Heart left ventricle (tissue), 16 donors: ENCODE results near the gene RFFL. TPM values are rescaled to one million over a fixed set of nuclear protein-coding genes. Genes with fewer than 3 reads are reported as not detected.

ENCODE experiments used
- ATAC-seq, 4 donors: fragments of 200-7000 bp; cut with Tn5 transposase; one replicate each; pipeline ENCODE4 v1.9.1; 2020 to 2022; ENCODE audit warnings: moderate library complexity in 4 of 4, mild to moderate bottlenecking in 3 of 4, moderate number of reproducible peaks in 1 of 4
- DNase-seq, 5 donors: peaks; one replicate each; pipeline ENCODE4 v3.0.0-alpha.2; 2020
- H3K27ac ChIP-seq, 12 donors: fragments of 200-600 bp; sonication (generic) in 4 of 12; one replicate each; pipeline versions ENCODE4 v1.5.0 to v1.8.0; 2016 to 2022; ENCODE audit warnings: mild to moderate bottlenecking in 2 of 12
- H3K27me3 ChIP-seq, 9 donors: fragments of 200-600 bp; sonication (generic) in 2 of 9; one replicate each; pipeline versions ENCODE4 v1.5.1 to v1.8.0; 2016 to 2022; ENCODE audit warnings: mild to moderate bottlenecking in 3 of 9
- H3K36me3 ChIP-seq, 9 donors: fragments of 200-600 bp; sonication (generic) in 2 of 9; one replicate each; pipeline versions ENCODE4 v1.5.0 to v1.8.0; 2018 to 2022; ENCODE audit warnings: mild to moderate bottlenecking in 2 of 9
- H3K4me1 ChIP-seq, 12 donors: fragments of 200-600 bp; sonication (generic) in 4 of 12; one replicate each; pipeline versions ENCODE4 v1.5.0 to v1.8.0; 2016 to 2022; ENCODE audit warnings: mild to moderate bottlenecking in 3 of 12
- H3K4me3 ChIP-seq, 12 donors: fragments of 200-600 bp; sonication (generic) in 4 of 12; one replicate each; pipeline versions ENCODE4 v1.5.0 to v1.8.0; 2017 to 2022; ENCODE audit warnings: mild to moderate bottlenecking in 9 of 12, moderate library complexity in 4 of 12
- H3K9me3 ChIP-seq, 12 donors: fragments of 200-600 bp; sonication (generic) in 4 of 12; one replicate each; pipeline versions ENCODE4 v1.5.0 to v1.8.0; 2016 to 2022; ENCODE audit warnings: mild to moderate bottlenecking in 1 of 12
- POLR2A ChIP-seq, 2 donors: fragments of 450-650 bp; IDR thresholded peaks; one replicate each; pipeline ENCODE4 v1.6.1; 2017; ENCODE audit warnings: antibody characterized with exemption in 2 of 2, mild to moderate bottlenecking in 2 of 2, moderate library complexity in 2 of 2
- WGBS, 4 donors: extraction: QIAGEN DNeasy Blood & Tissue Kit in 2 of 4; methylation state at CpG; one replicate each; pipeline versions ENCODE4 v1.1.5 to v1.1.7; 2013 to 2018; 5-methylcytosine and 5-hydroxymethylcytosine counted together
- intact Hi-C, 10 donors: fragments of 100-400 bp; cut with DNase I; formaldehyde crosslinking; loops; one replicate each; pipeline versions ENCODE4 v1.11.1 to v1.14.2; 2022
- polyA plus RNA-seq, 2 donors: library from polyadenylated mRNA; stranded (reverse); fragments of 200-250 nt; gene quantifications; one replicate each; pipeline ENCODE4 v1.2.3, GENCODE V29; 2013
- total RNA-seq, 9 donors: library from RNA; depleted of rRNA in 2 of 9; stranded (reverse); fragments of >200 nt in 2 of 9; fragmentation: NEBNext Ultra II Directional in 3 of 9; extraction: Animal tissue kit (Norgen Biotek cat#: 25700) in 3 of 9; gene quantifications; one replicate each; pipeline versions ENCODE4 v1.1.0 to v1.2.4, GENCODE V29; 2016 to 2023
- TF ChIP-seq, protein P1 (sequence below), 12 donors: fragments of 200-600 bp; sonication (generic) in 4 of 12; IDR thresholded peaks; one replicate each; pipeline versions ENCODE4 v1.5.0 to v1.8.0; 2018 to 2022; ENCODE audit warnings: antibody characterized with exemption in 12 of 12, mild to moderate bottlenecking in 5 of 12
- donor health status: ischemic (EF 13 %, LVEDD 7.1; RV severe dilation, severe dysfunction).
- donor health status: healthy with polysubstance abuse.
- donor health status: DM: no; HTN: yes; CAD: no.
- donor health status: DM: no; HTN: no; CAD: no.
- donor health status: ischemic (EF 25% LVEDD 6.9; RV normal size, moderate dysfunction).
- donor health status: ischemic (EF 25% LVEDD 5.7; RV mildly dilated, moderate dysfunction).
- donor health status: healthy.
- donor health status: DM: yes; HTN: yes; CAD: no.
- donor health status: ischemic (EF 35%, LVEDD 5.7; RV mildly dilated, moderate dysfunction).
- donor health status: nonischemic (EF 11% LVEDD 7.7; RV severe dilation, severe dysfunction).
- donor health status: DM: yes; HTN: yes; CAD: no.
- donor health status: PGD.
- donor health status: ischemic (EF 29% LVEDD 5.4; RV normal size, mild dysfunction).
- donor health status: nonischemic (EF 23%, LVEDD 6.1; RV moderate dilation, normal function).

The RFFL gene
- total and polyA plus RNA-seq, 11 donors, result 2.6 to 21.6 (median 13.0) TPM

GRCh38 chr17:34999456-34999855, 64.1 kb downstream of the RFFL start:
- peak overlapping the region in 1 of 12 donors; percentile 77 for H3K27ac ChIP-seq
- DNase-seq, result no peak
- no peak overlapping the region for H3K4me3 ChIP-seq
- peaks cover 0 to 91% (median 70%) of the 10 kb centered on the region in 9 donors for H3K36me3 ChIP-seq
- H3K4me1 ChIP-seq, result peaks cover 0 to 41% (median 7%) of the 10 kb centered on the region in 12 donors
- TF ChIP-seq, protein P1, sequence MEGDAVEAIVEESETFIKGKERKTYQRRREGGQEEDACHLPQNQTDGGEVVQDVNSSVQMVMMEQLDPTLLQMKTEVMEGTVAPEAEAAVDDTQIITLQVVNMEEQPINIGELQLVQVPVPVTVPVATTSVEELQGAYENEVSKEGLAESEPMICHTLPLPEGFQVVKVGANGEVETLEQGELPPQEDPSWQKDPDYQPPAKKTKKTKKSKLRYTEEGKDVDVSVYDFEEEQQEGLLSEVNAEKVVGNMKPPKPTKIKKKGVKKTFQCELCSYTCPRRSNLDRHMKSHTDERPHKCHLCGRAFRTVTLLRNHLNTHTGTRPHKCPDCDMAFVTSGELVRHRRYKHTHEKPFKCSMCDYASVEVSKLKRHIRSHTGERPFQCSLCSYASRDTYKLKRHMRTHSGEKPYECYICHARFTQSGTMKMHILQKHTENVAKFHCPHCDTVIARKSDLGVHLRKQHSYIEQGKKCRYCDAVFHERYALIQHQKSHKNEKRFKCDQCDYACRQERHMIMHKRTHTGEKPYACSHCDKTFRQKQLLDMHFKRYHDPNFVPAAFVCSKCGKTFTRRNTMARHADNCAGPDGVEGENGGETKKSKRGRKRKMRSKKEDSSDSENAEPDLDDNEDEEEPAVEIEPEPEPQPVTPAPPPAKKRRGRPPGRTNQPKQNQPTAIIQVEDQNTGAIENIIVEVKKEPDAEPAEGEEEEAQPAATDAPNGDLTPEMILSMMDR (IDR thresholded peaks at IDR 0.05), result no peak
- TF ChIP-seq POLR2A (IDR thresholded peaks at IDR 0.05), result no peak
- no peak for ATAC-seq
- no peaks in the 10 kb centered on the region for H3K27me3 ChIP-seq
- intact Hi-C loops, result loop anchor here in 7 of 10 donors (2.0 to 10.0 kb wide), 9 partner anchors 45 to 123 kb away; partner anchors contain the start of genes RAD51D (in 4 of the 7), RFFL (in 2 of the 7) and FNDC8 (in 1 of the 7)
- 79 to 97% (median 94%) methylated on average over 2 of the region's 2 CpGs for WGBS, 4 donors
- no peaks in the 10 kb centered on the region for H3K9me3 ChIP-seq

DNA sequence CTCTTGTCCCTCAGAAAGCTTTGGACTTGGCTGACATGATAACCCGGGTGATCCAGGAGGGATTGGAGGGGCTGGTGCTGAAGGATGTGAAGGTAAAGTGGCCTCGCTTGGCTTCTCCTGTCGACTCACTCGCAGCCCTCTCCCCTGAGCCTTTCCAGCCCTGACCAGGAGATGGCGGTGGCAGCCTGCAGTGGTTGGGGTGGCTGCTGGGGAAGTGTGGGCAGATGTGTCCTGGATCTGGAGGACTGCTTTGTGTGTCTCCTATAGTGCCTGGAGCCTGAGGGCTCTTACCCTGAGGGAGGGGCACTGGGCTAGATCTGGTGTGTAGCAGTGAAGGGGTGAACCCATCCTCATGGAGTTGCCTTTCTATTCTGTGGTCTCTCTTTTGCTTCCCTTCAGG, 65.3 kb downstream of the RFFL start:
- DNase-seq (peak; percentile 56 to 83 (median 67)), ATAC-seq (peak; percentile 72 to 89 (median 82))
- H3K4me1 ChIP-seq, result peaks cover 0 to 38% (median 7%) of the 10 kb centered on the region in 12 donors
- H3K27ac ChIP-seq, result peak overlapping the region in 9 of 12 donors; percentile 29 to 78 (median 64)
- intact Hi-C loops, result loop anchor here in 7 of 10 donors (1.0 to 10.0 kb wide), 10 partner anchors 47 to 124 kb away; partner anchors contain the start of genes RAD51D (in 5 of the 7), RFFL (in 2 of the 7) and FNDC8 (in 1 of the 7)
- WGBS, 4 donors, result 41 to 57% (median 54%) methylated on average over 5 of the region's 5 CpGs
- H3K27me3 ChIP-seq, result no peaks in the 10 kb centered on the region
- peaks cover 0 to 92% (median 74%) of the 10 kb centered on the region in 9 donors for H3K36me3 ChIP-seq
- no peaks in the 10 kb centered on the region for H3K9me3 ChIP-seq
- TF ChIP-seq, protein P1 (IDR thresholded peaks at IDR 0.05), result peak; percentile 56 to 73 (median 63)
- no peak for TF ChIP-seq POLR2A (IDR thresholded peaks at IDR 0.05)
- H3K4me3 ChIP-seq, result no peak overlapping the region

GRCh38 chr17:34997355-34997862, 66.1 kb downstream of the RFFL start:
- DNase-seq (peak in 4 of 5 donors; percentile 58 to 72 (median 66)), ATAC-seq (peak; percentile 72 to 79 (median 76))
- peak overlapping the region in 11 of 12 donors; percentile 7 to 78 (median 55) for H3K27ac ChIP-seq
- H3K4me3 ChIP-seq, result no peak overlapping the region
- peaks cover 0 to 92% (median 78%) of the 10 kb centered on the region in 9 donors for H3K36me3 ChIP-seq
- H3K4me1 ChIP-seq, result peaks cover 0 to 30% (median 7%) of the 10 kb centered on the region in 12 donors
- H3K9me3 ChIP-seq, result no peaks in the 10 kb centered on the region
- H3K27me3 ChIP-seq, result no peaks in the 10 kb centered on the region
- intact Hi-C loops, result loop anchor here in 6 of 10 donors (1.0 to 10.0 kb wide), 9 partner anchors 47 to 125 kb away; partner anchors contain the start of genes RAD51D (in 3 of the 6), RFFL (in 2 of the 6) and FNDC8 (in 1 of the 6)
- WGBS, 4 donors, result 40 to 52% (median 47%) methylated on average over 11 of the region's 11 CpGs
- TF ChIP-seq, protein P1 (IDR thresholded peaks at IDR 0.05), result no peak
- no peak for TF ChIP-seq POLR2A (IDR thresholded peaks at IDR 0.05)
